GM18519 (cell line): Measurements from ENCODE around the gene TMPRSS15.

ENCODE experiments used
- ATAC-seq: cut with Tn5 transposase; IDR thresholded peaks from one replicate; pipeline ENCODE4 v1.9.1; 2021; ENCODE audit warnings: mild to moderate bottlenecking, moderate library complexity; ENCODE audit not compliant: unreplicated experiment, low FRiP score

TMPRSS15 gene

DNA sequence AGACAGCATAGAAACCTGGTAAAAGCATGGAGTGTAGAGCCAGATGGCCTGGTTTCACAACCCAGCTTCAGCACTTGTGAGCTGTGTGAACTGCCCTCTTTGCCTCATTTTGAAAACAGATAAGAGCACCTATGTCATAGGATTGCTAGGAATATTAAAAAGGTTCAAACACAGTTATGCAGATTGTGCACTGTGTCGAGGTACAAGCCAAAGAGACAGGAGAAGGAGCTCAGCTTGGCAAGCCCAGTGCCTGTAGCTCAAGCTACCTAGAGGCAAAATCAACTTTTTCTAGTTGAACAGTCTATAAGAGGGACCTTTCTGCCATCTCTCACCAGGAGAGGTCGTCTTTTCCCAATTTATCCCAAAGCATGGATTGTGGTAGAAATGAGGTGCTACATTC, 153.9 kb downstream of the TMPRSS15 start:
- ATAC-seq, result no peak

DNA sequence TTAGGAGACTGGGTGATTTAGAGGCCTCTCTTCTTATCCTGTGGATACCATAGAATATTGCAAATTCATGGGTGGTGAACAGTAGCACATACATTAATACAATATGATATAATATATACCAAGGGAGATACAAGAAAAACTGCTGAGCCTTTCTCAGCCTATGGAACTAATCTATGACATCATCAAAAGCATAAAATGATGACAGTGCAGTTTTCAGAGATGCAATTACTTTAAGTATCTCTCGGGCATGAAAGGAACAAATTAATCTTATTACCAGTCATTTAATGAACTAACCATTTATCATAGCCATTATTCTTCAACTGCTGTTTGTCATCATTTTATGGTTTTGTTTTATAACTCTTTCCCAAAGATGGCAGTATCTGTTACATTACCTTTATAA, 155.4 kb downstream of the TMPRSS15 start:
- ATAC-seq, result no peak

DNA sequence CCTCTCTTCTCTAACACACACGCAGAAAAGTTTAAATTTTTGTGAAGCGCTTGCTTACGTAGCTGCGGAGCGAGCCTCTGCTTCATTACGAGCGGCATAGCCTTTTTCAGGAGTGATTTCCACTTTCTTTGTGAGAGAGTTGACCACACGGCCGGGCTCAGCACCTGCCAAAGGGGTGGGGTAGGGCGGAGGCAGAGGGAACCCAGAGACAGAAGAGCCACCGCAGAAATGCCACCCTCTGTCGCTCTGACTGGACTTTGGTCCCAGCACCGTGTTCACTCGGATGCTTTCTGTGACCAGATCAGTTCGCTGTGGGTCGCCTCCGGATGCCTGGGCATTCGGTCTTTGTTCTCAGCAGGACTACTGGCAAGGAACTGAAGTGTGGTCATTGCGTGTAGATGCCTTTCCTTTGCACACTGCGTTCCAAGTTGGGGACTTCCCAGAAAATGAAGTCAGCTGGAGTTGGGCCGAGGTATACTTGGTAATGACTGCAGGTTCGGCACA, 158.1 kb downstream of the TMPRSS15 start:
- ATAC-seq, result no peak

DNA sequence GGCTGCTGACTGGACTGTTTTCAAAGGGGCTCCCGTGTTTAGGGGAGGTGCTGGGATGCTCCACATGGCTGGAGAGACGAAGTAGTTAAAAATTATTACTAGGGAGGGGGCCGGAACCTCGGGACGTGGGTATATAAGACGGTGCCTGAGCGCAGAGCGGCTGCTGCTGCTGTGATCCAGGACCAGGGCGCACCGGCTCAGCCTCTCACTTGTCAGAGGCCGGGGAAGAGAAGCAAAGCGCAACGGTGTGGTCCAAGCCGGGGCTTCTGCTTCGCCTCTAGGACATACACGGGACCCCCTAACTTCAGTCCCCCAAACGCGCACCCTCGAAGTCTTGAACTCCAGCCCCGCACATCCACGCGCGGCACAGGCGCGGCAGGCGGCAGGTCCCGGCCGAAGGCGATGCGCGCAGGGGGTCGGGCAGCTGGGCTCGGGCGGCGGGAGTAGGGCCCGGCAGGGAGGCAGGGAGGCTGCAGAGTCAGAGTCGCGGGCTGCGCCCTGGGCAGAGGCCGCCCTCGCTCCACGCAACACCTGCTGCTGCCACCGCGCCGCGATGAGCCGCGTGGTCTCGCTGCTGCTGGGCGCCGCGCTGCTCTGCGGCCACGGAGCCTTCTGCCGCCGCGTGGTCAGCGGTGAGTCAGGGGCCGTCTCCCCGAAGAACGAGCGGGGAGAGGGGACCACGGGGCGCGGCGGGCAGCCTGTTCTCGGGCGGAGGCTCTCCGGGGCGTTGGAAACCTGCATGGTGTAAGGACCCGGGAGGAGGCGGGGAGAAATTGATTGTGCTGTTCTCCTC, 158.7 kb downstream of the TMPRSS15 start, which contains the start of gene CHODL:
CHODL (plus strand) TSS at position 163 of the 793 bp plus-strand sequence; CDS start at position 554, 391 bp downstream.
- ATAC-seq, result no peak

DNA sequence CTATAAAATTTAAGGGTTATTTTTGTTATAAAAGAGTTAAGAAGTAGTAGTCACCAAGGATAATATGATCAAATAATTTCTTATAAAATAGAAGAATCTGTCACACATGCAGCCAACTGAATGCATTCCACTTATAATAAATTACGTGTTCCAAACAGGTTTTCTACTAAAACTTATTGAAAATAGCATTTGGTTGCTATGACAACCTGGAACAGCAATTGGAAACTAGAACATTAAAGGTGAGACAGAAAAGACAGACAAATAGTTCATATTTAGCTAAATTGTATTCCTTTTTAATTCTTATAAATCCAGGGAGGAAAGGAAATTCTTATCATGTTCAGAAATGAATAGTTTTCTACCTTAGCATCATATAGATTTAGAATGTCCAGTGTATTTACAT, 168.0 kb downstream of the TMPRSS15 start:
- no peak for ATAC-seq

DNA sequence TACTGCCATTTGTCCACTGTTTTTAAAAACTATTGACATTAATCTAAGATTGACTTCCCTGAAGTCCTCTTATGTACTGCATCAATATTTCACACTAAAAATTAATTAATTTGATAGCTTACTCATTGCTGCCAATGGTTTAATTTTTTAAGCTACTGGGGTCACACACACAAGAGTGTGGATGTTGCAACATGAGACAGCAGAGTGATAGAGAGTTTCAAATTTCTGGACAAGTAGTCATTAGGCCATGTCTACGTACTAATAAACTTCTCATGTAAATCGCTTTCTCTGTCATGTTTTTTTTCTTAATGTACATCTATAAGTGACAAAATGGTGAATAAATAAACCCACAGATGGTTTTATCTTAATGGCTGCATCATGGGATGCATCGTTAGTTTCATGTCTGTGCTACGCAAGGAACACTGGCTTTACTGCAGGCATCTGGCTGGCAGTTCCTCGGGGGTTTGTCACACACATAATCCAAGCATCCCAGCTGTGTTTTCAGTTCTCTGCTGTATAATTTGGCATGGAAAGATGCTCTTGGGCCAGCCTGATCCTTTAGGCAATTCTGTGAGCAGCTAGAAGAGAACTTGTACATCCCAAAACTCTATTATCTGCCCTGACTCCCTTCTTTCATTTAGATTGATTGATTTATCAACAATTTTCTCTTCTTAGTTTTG, 175.4 kb downstream of the TMPRSS15 start:
- ATAC-seq, result no peak

DNA sequence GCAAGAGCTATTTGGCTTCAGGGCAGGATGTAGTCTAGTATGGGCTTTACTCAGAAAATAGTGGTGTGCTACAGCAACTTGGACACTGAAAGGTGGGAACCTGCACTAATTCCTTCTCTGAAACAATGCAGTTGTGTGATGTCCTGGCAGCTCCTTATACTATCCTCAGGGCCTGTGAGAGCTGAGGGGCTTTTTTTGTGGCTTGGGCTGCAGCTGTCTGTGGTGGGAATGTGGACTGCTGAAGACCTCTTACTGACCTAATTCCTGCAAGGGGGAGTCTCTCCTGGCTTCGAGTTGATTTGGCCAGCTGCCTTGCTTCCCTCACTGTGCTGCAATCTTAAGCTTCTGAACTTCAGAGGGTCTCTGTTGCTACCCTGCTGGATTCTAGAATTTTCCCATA, 181.2 kb downstream of the TMPRSS15 start:
- no peak for ATAC-seq

DNA sequence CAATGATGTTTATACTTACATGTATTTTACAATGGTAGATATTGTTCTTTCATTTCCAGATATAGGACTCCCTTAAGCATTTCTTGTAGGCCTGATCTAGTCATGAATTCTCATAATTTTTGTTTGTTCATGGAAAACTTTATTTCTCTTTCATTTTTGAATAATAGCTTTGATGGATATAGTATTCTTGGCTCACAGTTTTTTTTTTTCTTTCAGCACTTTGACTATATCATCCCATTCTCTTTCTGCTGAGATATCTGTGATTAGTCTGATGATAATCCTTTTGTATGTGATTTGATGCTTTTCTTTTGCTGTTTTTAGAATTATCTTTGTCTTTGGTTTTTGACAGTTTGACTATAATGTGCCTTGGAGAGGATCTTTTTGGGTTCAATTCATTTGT, 183.1 kb downstream of the TMPRSS15 start:
- no peak for ATAC-seq
